HEK293T (cell line): ENCODE measurements around the gene CDYL.

Experiments
- ARNT ChIP-seq: fragments of 450-650 bp; IDR thresholded peaks from 2 replicates; pipeline ENCODE4 v1.6.1; 2017; ENCODE audit warnings: mild to moderate bottlenecking
- BHLHE40 ChIP-seq: fragments of 450-650 bp; IDR thresholded peaks from 2 replicates; pipeline ENCODE4 v1.6.1; 2016; ENCODE audit warnings: mild to moderate bottlenecking, moderate library complexity, borderline replicate concordance
- ELF4 ChIP-seq: fragments of 450-650 bp; IDR thresholded peaks from 2 replicates; pipeline ENCODE4 v1.6.1; 2017; ENCODE audit warnings: antibody characterized with exemption
- FOXA1 ChIP-seq: fragments of 450-650 bp; IDR thresholded peaks from 2 replicates; pipeline ENCODE4 v1.6.1; 2016; ENCODE audit warnings: mild to moderate bottlenecking
- FOXM1 ChIP-seq: fragments of 450-650 bp; IDR thresholded peaks from 2 replicates; pipeline ENCODE4 v1.6.1; 2017; ENCODE audit warnings: mild to moderate bottlenecking, borderline replicate concordance
- L3MBTL2 ChIP-seq: fragments of 450-650 bp; conservative IDR thresholded peaks from 2 replicates; pipeline ENCODE4 v1.6.1; 2016; ENCODE audit warnings: mild to moderate bottlenecking
- LEF1 ChIP-seq: fragments of 450-650 bp; IDR thresholded peaks from 2 replicates; pipeline ENCODE4 v1.6.1; 2017; ENCODE audit warnings: mild to moderate bottlenecking, borderline replicate concordance
- NFRKB ChIP-seq: fragments of 450-650 bp; IDR thresholded peaks from 2 replicates; pipeline ENCODE4 v1.6.1; 2016; ENCODE audit warnings: mild to moderate bottlenecking, moderate library complexity
- SP1 ChIP-seq: fragments of 450-650 bp; IDR thresholded peaks from 2 replicates; pipeline ENCODE4 v1.6.1; 2017
- SUZ12 ChIP-seq: fragments of 450-650 bp; IDR thresholded peaks from 2 replicates; pipeline ENCODE4 v1.6.1; 2016; ENCODE audit warnings: mild to moderate bottlenecking
- TARDBP ChIP-seq: fragments of 450-650 bp; IDR thresholded peaks from 2 replicates; pipeline ENCODE4 v1.6.1; 2016
- ZNF384 ChIP-seq: fragments of 450-650 bp; IDR thresholded peaks from 2 replicates; pipeline ENCODE4 v1.6.1; 2016

DNA sequence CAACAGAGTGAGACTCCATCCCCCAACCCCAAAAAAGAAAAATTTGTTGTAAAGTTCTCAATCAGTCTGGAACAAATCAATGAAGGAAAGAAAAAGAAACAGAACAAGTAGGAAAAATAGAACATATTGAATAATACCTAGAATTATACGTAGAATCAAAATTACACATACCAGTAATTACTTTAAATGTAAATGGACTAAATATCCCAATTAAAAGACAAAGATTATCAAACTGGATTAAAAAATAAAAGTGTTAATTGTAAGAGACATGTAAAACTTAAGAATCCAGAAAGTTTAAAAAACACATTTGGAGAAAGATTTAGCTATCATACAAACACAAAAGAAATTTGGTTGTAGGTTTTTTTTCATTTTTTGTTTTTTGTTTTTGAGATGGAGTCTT, 12.3 kb upstream of the CDYL start:
- no peak for TF ChIP-seq TARDBP
- TF ChIP-seq FOXM1 = no peak
- no peak for TF ChIP-seq ZNF384
- no peak for TF ChIP-seq SP1
- TF ChIP-seq FOXA1 = no peak
- TF ChIP-seq ARNT = no peak
- no peak for TF ChIP-seq ELF4
- no peak for TF ChIP-seq BHLHE40
- TF ChIP-seq SUZ12 = no peak
- no peak for TF ChIP-seq L3MBTL2
- no peak for TF ChIP-seq NFRKB
- no peak for TF ChIP-seq LEF1
